ENCODE data around the gene PDE8A. TPM values are rescaled to one million over a fixed set of nuclear protein-coding genes. Genes with fewer than 3 reads are reported as not detected.

PDE8A gene
- total RNA-seq, 1 donor, result 26.2 TPM

DNA sequence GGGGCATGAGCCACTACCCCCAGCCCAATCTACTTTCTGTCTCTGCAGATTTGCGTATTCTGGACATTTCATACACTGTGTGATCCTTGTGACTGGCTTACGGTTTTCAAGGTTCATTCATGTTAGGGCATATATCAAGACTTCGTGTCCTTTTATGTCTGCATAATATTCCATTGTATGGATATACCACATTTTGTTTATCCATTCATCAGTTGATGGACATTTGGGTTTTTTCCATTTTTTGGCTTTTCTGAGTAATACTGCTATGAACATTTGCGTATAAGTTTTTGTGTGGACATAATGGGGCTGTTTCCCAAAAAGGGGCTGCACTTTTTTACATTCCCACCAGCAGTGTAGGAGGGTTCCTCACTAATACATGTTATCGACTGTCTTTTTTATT, 106.6 kb downstream of the PDE8A start:
- no peak overlapping the region for H3K4me3 ChIP-seq (ENCODE audit: low read depth, low read length)
- TF ChIP-seq CTCF (IDR thresholded peaks at IDR 0.05; ENCODE audit: insufficient read depth, low read length), result no peak
- DNase-seq (ENCODE audit: low read depth), result no peak

DNA sequence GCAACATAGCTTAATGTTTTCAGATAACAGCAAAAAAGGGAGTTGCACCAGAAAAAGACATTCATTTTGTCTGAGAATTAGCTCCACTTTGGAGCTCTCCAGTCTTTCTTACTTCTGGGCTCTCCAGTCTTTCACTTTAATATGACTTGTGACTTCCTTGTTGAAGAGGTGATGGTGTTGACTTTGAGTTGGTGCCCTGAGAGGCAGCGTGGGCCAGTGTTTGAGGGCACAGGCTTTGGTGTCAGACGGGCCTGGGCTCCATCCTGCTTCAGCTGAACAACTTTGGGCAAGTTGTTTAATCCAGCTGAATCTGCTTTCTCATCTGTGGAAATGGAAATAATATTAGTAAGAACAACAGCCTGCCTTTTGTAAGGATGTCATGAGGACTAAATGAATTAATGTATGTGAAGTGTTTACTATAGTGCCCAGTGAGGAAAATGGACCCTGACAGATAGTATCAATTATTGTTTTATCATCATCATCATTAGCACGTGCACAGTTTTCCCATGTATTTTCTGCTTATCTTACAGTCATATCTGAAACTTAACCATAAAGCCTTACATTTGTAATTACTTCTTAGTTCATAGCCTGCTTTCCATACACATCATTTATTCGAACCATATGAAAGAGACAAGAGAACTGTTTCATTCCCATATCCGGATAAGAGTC, 108.4 kb downstream of the PDE8A start:
- TF ChIP-seq CTCF (IDR thresholded peaks at IDR 0.05; ENCODE audit: insufficient read depth, low read length), result no peak
- no peak for DNase-seq (ENCODE audit: low read depth)

DNA sequence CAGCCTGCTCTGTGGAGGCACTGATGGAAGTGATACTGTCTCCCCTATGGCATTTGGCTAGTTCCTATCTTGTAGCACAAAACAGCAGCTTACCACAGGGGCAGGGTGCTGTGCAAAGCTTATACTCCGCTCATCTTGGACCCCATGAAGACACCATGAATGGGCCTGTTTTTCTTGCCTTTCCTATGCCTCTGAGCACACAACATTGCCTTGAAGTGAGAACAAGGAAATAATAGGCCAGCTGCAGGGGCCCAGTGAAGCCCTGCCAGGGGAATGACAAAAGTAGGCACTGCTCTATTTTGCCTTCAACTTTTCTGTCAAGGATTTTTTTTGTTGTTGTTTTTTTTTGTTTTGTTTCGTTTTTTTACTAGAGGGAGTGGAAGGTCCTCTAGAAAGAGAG, 110.3 kb downstream of the PDE8A start:
- DNase-seq (ENCODE audit: low read depth), result no peak
- TF ChIP-seq CTCF (IDR thresholded peaks at IDR 0.05; ENCODE audit: insufficient read depth, low read length), result no peak
- no peak overlapping the region for H3K4me3 ChIP-seq (ENCODE audit: low read depth, low read length)

More for the DNA sequence above, 108.4 kb downstream of the PDE8A start:
- H3K4me3 ChIP-seq (ENCODE audit: low read depth, low read length), result no peak overlapping the region

GRCh38 chr15:85094685-85095084, 113.0 kb downstream of the PDE8A start:
- DNase-seq (ENCODE audit: low read depth), result peak; percentile 42
- no peak for TF ChIP-seq CTCF (IDR thresholded peaks at IDR 0.05; ENCODE audit: insufficient read depth, low read length)
- H3K4me3 ChIP-seq (ENCODE audit: low read depth, low read length), result no peak overlapping the region

DNA sequence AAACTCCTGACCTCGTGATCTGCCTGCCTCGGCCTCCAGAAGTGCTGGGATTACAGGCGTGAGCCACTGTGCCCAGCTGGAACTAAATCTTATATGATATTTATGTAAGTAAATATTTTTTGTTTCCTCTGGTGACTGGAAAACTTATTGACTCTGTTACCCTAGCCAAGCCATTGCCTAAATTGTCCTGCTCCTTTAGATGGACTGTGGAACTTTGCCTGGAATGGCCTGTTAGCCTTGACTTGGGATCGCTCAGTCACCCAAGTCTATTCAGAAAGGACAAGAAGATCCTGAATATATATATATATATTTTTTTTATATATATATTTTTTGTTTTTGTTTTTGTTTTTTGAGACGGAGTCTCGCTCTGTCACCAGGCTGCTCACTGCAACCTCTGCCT, 113.9 kb downstream of the PDE8A start:
- no peak for DNase-seq (ENCODE audit: low read depth)
- no peak overlapping the region for H3K4me3 ChIP-seq (ENCODE audit: low read depth, low read length)
- TF ChIP-seq CTCF (IDR thresholded peaks at IDR 0.05; ENCODE audit: insufficient read depth, low read length), result no peak

- no peak for DNase-seq (ENCODE audit: low read depth)
- no peak overlapping the region for H3K4me3 ChIP-seq (ENCODE audit: low read depth, low read length)
- no peak for TF ChIP-seq CTCF (IDR thresholded peaks at IDR 0.05; ENCODE audit: insufficient read depth, low read length)
These were observed 115.6 kb downstream of the PDE8A start for GRCh38 chr15:85097250-85097649.

- DNase-seq (ENCODE audit: low read depth), result peak; percentile 43
- H3K4me3 ChIP-seq (ENCODE audit: low read depth, low read length), result no peak overlapping the region
- TF ChIP-seq CTCF (IDR thresholded peaks at IDR 0.05; ENCODE audit: insufficient read depth, low read length), result no peak
These were observed 116.1 kb downstream of the PDE8A start for GRCh38 chr15:85097725-85098124.
